Endothelial cell (in vitro differentiated cells): ENCODE results near the gene ART5. TPM values are rescaled to one million over a fixed set of nuclear protein-coding genes. Genes with fewer than 3 reads are reported as not detected.

Source experiments
- DNase-seq: peaks from one replicate; pipeline ENCODE4 v3.0.0; 2021; ENCODE audit warnings: low spot score
- H3K27ac Mint-ChIP-seq: one replicate; pipeline ENCODE4 v1.8.0; 2021; ENCODE audit warnings: mixed read lengths, inconsistent platforms; ENCODE audit not compliant: unreplicated experiment
- H3K27me3 Mint-ChIP-seq: one replicate; pipeline ENCODE4 v1.8.0; 2021; ENCODE audit warnings: mild to moderate bottlenecking, moderate library complexity, mixed read lengths, inconsistent platforms; ENCODE audit not compliant: unreplicated experiment
- H3K36me3 Mint-ChIP-seq: one replicate; pipeline ENCODE4 v1.8.0; 2021; ENCODE audit warnings: mild to moderate bottlenecking, low read depth, mixed read lengths, inconsistent platforms; ENCODE audit not compliant: unreplicated experiment
- H3K4me1 Mint-ChIP-seq: one replicate; pipeline ENCODE4 v1.8.0; 2021; ENCODE audit warnings: mild to moderate bottlenecking, mixed read lengths, inconsistent platforms; ENCODE audit not compliant: unreplicated experiment
- H3K4me3 Mint-ChIP-seq: one replicate; pipeline ENCODE4 v1.8.0; 2021; ENCODE audit warnings: mild to moderate bottlenecking, mixed read lengths, inconsistent platforms; ENCODE audit not compliant: unreplicated experiment
- H3K9me3 Mint-ChIP-seq: one replicate; pipeline ENCODE4 v1.8.0; 2021; ENCODE audit warnings: mixed read lengths, inconsistent platforms; ENCODE audit not compliant: unreplicated experiment
- CTCF ChIP-seq: fragments of 200-600 bp; sonication (generic); IDR thresholded peaks from one replicate; pipeline ENCODE4 v1.5.0; 2021; ENCODE audit warnings: antibody characterized with exemption; ENCODE audit not compliant: unreplicated experiment
- total RNA-seq: library from RNA; stranded (reverse); fragmentation: NEBNext Ultra II Directional; extraction: Animal tissue kit (Norgen Biotek cat#: 25700); gene quantifications from one replicate; pipeline ENCODE4 v1.2.1, GENCODE V29; 2021; ENCODE audit not compliant: unreplicated experiment

ART5 gene
- total RNA-seq, 1 donor from 2014 or later = 9.7 TPM

- H3K4me1 Mint-ChIP-seq = peaks cover 3% of the 10 kb centered on the region
- no peaks in the 10 kb centered on the region for H3K9me3 Mint-ChIP-seq
- no peak overlapping the region for H3K27ac Mint-ChIP-seq
- peaks cover 6% of the 10 kb centered on the region for H3K27me3 Mint-ChIP-seq
- no peak for TF ChIP-seq CTCF
- H3K36me3 Mint-ChIP-seq = peaks cover 33% of the 10 kb centered on the region
- no peak for DNase-seq
- H3K4me3 Mint-ChIP-seq = no peak overlapping the region
Observed at GRCh38 chr11:3669742-3670183, 28.0 kb upstream of the ART5 start.

GRCh38 chr11:3669128-3669527 lies 27.3 kb upstream of the ART5 start:
- TF ChIP-seq CTCF = no peak
- no peaks in the 10 kb centered on the region for H3K9me3 Mint-ChIP-seq
- peaks cover 35% of the 10 kb centered on the region for H3K36me3 Mint-ChIP-seq
- DNase-seq = no peak
- H3K4me1 Mint-ChIP-seq = peaks cover 3% of the 10 kb centered on the region
- no peak overlapping the region for H3K27ac Mint-ChIP-seq
- peaks cover 10% of the 10 kb centered on the region for H3K27me3 Mint-ChIP-seq
- H3K4me3 Mint-ChIP-seq = no peak overlapping the region

- Mint-ChIP-seq H3K27ac (no peak overlapping the region), H3K9me3 (no peaks in the 10 kb centered on the region), H3K36me3 (peaks cover 34% of the 10 kb centered on the region), H3K4me3 (no peak overlapping the region), H3K4me1 (peaks cover 3% of the 10 kb centered on the region), H3K27me3 (peaks cover 10% of the 10 kb centered on the region)
- no peak for TF ChIP-seq CTCF
- DNase-seq = no peak
Observed at GRCh38 chr11:3667149-3668035, 25.6 kb upstream of the ART5 start.

GRCh38 chr11:3666023-3666530 lies 24.3 kb upstream of the ART5 start:
- H3K4me1 Mint-ChIP-seq = peaks cover 3% of the 10 kb centered on the region
- H3K27me3 Mint-ChIP-seq = peaks cover 10% of the 10 kb centered on the region
- TF ChIP-seq CTCF = no peak
- H3K9me3 Mint-ChIP-seq = no peaks in the 10 kb centered on the region
- H3K4me3 Mint-ChIP-seq = no peak overlapping the region
- DNase-seq = no peak
- H3K27ac Mint-ChIP-seq = no peak overlapping the region
- H3K36me3 Mint-ChIP-seq = peaks cover 30% of the 10 kb centered on the region
